ENCODE measurements around the gene C1orf141.
A peak's percentile ranks its signal among the peaks of the same experiment; 100 is the strongest.
"Not testable (repeated sequence)": the region's sequence is repeated elsewhere in the genome, so short reads cannot be mapped to it uniquely, and the experiment has no call there.

C1orf141 gene

DNA sequence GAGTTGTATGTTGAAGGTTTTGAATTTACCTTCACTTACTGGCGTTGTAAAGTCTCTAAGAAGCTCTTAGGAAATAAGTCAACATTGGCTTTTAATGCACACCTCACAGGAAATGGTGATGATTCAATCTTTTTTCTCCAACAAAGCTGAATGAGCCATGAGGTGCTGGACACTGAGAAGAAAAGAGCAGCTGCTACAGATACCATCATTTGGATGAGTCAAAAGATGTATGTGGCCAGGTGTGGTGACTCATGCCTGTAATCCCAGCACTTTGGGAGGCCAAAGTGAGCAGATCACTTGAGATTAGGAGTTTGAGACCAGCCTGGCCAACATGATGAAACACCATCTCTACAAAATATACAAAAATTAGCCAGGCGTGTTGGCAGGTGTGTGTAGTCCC lies 28.2 kb upstream of the C1orf141 start:
- TF ChIP-seq, protein P1, sequence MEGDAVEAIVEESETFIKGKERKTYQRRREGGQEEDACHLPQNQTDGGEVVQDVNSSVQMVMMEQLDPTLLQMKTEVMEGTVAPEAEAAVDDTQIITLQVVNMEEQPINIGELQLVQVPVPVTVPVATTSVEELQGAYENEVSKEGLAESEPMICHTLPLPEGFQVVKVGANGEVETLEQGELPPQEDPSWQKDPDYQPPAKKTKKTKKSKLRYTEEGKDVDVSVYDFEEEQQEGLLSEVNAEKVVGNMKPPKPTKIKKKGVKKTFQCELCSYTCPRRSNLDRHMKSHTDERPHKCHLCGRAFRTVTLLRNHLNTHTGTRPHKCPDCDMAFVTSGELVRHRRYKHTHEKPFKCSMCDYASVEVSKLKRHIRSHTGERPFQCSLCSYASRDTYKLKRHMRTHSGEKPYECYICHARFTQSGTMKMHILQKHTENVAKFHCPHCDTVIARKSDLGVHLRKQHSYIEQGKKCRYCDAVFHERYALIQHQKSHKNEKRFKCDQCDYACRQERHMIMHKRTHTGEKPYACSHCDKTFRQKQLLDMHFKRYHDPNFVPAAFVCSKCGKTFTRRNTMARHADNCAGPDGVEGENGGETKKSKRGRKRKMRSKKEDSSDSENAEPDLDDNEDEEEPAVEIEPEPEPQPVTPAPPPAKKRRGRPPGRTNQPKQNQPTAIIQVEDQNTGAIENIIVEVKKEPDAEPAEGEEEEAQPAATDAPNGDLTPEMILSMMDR (IDR thresholded peaks at IDR 0.05; ENCODE audit: unreplicated experiment in 3 of 3): no peak
- Mint-ChIP-seq H3K36me3 (ENCODE audit: low read depth) (no peaks in the 10 kb centered on the region), H3K27ac (no peak overlapping the region), H3K4me3 (no peak overlapping the region), H3K27me3 (ENCODE audit: low read depth) (no peaks in the 10 kb centered on the region), H3K9me3 (no peaks in the 10 kb centered on the region), H3K4me1 (no peaks in the 10 kb centered on the region)

DNA sequence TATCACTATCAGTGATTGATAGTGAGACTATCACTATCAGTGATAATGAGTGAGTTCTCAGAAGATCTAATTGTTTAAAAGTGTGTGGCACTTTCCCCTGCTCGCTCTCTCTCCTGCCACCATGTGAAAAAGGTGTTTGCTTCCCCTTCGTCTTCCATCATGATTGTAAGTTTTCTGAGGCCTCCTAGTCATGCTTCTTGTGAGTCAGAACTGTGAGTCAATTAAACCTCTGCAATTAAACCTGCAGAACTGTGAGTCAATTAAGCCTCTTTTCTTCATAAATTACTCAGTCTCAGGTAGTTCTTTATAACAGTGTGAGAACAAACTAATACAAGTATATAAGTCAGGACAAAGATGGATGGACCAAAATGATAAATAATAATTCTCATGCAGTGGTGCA lies 24.5 kb upstream of the C1orf141 start:
- peaks cover 12% of the 10 kb centered on the region for H3K27me3 Mint-ChIP-seq (ENCODE audit: low read depth)
- TF ChIP-seq, protein P1 (IDR thresholded peaks at IDR 0.05; ENCODE audit: unreplicated experiment in 3 of 3): no peak
- H3K4me1 Mint-ChIP-seq: no peaks in the 10 kb centered on the region
- H3K27ac Mint-ChIP-seq: no peak overlapping the region
- no peaks in the 10 kb centered on the region for H3K36me3 Mint-ChIP-seq (ENCODE audit: low read depth)
- no peak overlapping the region for H3K4me3 Mint-ChIP-seq
- no peaks in the 10 kb centered on the region for H3K9me3 Mint-ChIP-seq

DNA sequence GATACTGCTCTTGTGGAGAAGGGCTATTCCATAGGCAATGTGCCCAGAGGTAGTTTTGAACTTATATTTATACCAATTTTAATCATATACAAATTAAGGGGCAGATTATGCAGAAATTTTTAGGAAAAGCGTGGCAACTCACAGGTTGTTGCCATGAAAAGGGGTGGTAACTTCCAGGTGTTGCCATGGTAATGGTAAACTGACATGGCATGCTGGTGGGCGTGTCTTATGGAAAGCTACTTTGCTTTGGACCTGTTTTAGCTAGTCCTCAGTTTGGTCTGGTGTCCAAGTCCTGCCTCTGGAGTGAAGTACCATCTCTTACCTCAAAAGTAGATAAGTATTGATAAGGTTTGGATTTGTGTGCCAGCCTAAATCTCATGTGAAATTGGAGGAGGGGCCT lies 23.6 kb upstream of the C1orf141 start:
- no peaks in the 10 kb centered on the region for H3K36me3 Mint-ChIP-seq (ENCODE audit: low read depth)
- H3K9me3 Mint-ChIP-seq: no peaks in the 10 kb centered on the region
- H3K27ac Mint-ChIP-seq: no peak overlapping the region
- peaks cover 16% of the 10 kb centered on the region for H3K27me3 Mint-ChIP-seq (ENCODE audit: low read depth)
- H3K4me3 Mint-ChIP-seq: no peak overlapping the region
- no peaks in the 10 kb centered on the region for H3K4me1 Mint-ChIP-seq
- TF ChIP-seq, protein P1 (IDR thresholded peaks at IDR 0.05; ENCODE audit: unreplicated experiment in 3 of 3): no peak

DNA sequence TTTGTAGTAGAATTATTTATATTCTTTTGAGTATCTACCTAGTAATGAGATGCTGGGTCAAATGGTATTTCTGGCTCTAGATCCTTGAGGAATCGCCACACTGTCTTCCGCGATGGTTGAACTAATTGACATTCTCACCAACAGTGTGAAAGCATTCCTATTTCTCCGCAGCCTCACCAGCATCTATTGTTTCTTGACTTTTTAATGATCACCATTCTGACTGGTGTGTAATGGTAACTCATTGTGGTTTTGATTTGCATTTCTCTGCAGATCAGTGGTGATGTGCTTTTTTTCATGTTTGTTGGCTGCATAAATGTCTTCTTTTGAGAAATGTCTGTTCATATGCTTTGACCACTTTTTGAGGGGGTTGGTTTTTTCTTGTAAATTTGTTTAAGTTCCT lies 16.2 kb upstream of the C1orf141 start:
- no peaks in the 10 kb centered on the region for H3K9me3 Mint-ChIP-seq
- TF ChIP-seq, protein P1 (IDR thresholded peaks at IDR 0.05; ENCODE audit: unreplicated experiment in 3 of 3): no peak
- peaks cover 14% of the 10 kb centered on the region for H3K27me3 Mint-ChIP-seq (ENCODE audit: low read depth)
- H3K36me3 Mint-ChIP-seq (ENCODE audit: low read depth): no peaks in the 10 kb centered on the region
- no peaks in the 10 kb centered on the region for H3K4me1 Mint-ChIP-seq
- no peak overlapping the region for H3K4me3 Mint-ChIP-seq
- H3K27ac Mint-ChIP-seq: no peak overlapping the region

DNA sequence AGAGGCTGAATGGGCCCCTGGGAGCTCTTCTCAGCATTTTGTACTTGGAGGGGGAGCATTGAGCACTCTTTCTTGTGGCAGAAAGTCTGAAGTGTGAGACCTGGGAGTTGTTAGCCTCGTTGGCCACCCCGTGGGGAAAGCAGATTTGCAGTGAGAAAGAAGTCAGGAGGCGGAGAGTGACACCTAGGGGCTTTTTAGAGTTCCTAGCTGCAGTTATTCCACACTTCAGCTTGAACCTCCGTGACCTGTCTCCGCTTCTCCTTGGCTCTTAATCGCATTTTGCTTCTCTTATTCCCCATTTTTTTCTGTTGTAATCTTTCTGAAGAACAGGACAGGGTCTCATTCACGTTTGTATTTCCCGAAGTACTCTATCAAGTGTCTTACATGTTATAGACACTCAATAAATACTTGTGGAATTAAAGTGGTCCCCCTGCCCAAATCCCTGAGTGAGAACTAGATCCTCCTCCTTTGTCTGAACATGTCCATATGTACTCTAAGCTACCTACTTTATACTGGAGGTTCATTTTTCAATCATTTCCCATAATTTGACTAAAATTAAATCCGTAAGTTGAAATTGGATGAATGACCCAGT lies 14.5 kb upstream of the C1orf141 start:
- Mint-ChIP-seq H3K27me3 (ENCODE audit: low read depth) (peaks cover 9% of the 10 kb centered on the region), H3K9me3 (no peaks in the 10 kb centered on the region), H3K27ac (peak overlapping the region in 1 of 3 experiments; percentile 27), H3K36me3 (ENCODE audit: low read depth) (no peaks in the 10 kb centered on the region), H3K4me1 (no peaks in the 10 kb centered on the region), H3K4me3 (no peak overlapping the region)
- TF ChIP-seq, protein P1 (IDR thresholded peaks at IDR 0.05; ENCODE audit: unreplicated experiment in 3 of 3): peak; percentile 76 to 90 (median 80)

DNA sequence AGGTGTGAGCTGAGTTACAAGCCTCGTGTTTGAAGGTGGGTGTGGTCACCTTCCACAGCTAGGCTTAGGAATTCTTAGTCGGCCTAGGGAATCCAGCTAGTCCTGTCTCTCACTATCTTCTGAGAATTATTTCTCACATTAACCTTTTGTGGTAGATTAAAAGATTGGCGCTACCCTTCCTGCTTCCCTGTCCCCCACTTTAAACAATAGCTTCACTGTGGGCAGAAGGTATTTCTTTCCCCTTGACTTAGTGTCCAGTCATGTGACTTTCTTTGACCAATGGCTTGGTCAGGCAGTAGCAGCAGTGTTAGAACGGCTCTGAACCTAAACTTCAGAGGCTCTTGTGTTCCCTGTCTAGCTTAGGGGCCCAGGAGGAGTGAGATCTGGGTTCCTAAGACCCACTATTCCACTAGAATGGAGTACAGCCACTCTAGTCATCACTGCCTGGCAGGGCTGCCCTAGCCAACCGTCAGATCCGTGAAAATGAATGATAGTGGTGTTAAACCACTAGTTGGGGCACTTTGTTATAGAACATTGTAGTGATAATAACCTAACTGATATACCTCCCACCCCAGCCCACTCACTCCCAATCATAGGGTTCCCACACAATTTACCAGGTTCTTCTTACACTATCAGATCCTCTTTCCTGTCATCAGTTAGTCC lies 13.9 kb upstream of the C1orf141 start:
- Mint-ChIP-seq H3K27ac (peak overlapping the region in 1 of 3 experiments; percentile 27), H3K27me3 (ENCODE audit: low read depth) (peaks cover 5% of the 10 kb centered on the region), H3K4me3 (no peak overlapping the region), H3K4me1 (no peaks in the 10 kb centered on the region), H3K9me3 (no peaks in the 10 kb centered on the region), H3K36me3 (ENCODE audit: low read depth) (no peaks in the 10 kb centered on the region)
- TF ChIP-seq, protein P1 (IDR thresholded peaks at IDR 0.05; ENCODE audit: unreplicated experiment in 3 of 3): no peak

DNA sequence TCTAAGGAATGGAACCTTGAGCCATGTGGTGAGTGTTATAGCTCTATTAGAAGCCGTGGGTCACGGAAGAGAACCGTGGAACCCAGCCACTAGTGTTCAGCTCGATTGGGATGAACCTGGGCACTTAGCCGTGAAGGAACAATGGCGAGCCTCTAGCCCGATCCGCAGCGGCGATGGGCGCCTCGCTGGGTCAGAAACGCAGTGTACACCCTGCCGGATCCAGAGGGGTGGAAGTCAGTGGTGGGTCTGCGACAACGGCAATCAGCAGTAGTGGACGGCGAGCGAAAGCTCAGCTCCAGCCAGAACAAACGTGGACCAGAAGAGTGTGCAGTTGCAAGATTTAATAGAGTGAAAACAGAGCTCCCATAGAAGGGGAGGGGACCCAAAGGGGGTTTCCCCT lies 13.2 kb upstream of the C1orf141 start:
- not testable (repeated sequence) for H3K27ac Mint-ChIP-seq; H3K4me1 Mint-ChIP-seq; H3K4me3 Mint-ChIP-seq; H3K9me3 Mint-ChIP-seq; H3K27me3 Mint-ChIP-seq (ENCODE audit: low read depth); H3K36me3 Mint-ChIP-seq (ENCODE audit: low read depth)
